HG03280 (cell line): ENCODE measurements around the gene ACSS1.
"Not testable (repeated sequence)": the region's sequence is repeated elsewhere in the genome, so short reads cannot be mapped to it uniquely, and the experiment has no call there.

ENCODE experiments used
- ATAC-seq: cut with Tn5 transposase; IDR thresholded peaks from one replicate; pipeline ENCODE4 v1.9.1; 2021; ENCODE audit warnings: mild to moderate bottlenecking, moderate library complexity; ENCODE audit not compliant: unreplicated experiment

ACSS1 gene

GRCh38 chr20:25013478-25014380 is 44.2 kb downstream of the ACSS1 start:
- ATAC-seq, result no peak

GRCh38 chr20:25012616-25013189 is 45.2 kb downstream of the ACSS1 start:
- no peak for ATAC-seq

GRCh38 chr20:25011831-25012241 is 46.1 kb downstream of the ACSS1 start:
- no peak for ATAC-seq

GRCh38 chr20:25011261-25011660 is 46.7 kb downstream of the ACSS1 start:
- ATAC-seq, result no peak

GRCh38 chr20:25009218-25010145 is 48.5 kb downstream of the ACSS1 start:
- ATAC-seq, result no peak

- no peak for ATAC-seq
Measured at GRCh38 chr20:25008388-25009217, 49.3 kb downstream of the ACSS1 start.

- ATAC-seq, result no peak
Measured at GRCh38 chr20:25007491-25008305, 50.2 kb downstream of the ACSS1 start.

- no peak for ATAC-seq
Measured at GRCh38 chr20:25006431-25007167, 51.3 kb downstream of the ACSS1 start.

- ATAC-seq, result no peak
Measured at GRCh38 chr20:25005661-25006060, 52.3 kb downstream of the ACSS1 start.

- no peak for ATAC-seq
Measured at GRCh38 chr20:25005220-25005619, 52.7 kb downstream of the ACSS1 start.

- no peak for ATAC-seq
Measured at GRCh38 chr20:25003002-25003401, 54.9 kb downstream of the ACSS1 start.

- ATAC-seq, result not testable (repeated sequence)
Measured at GRCh38 chr20:25001323-25001722, 56.6 kb downstream of the ACSS1 start.

- ATAC-seq, result no peak
Measured at GRCh38 chr20:25000268-25000801, 57.6 kb downstream of the ACSS1 start.

- ATAC-seq, result no peak
Measured at GRCh38 chr20:24999568-24999967, 58.4 kb downstream of the ACSS1 start.

- ATAC-seq, result no peak
Measured at GRCh38 chr20:24998631-24999445, 59.1 kb downstream of the ACSS1 start.

GRCh38 chr20:24998121-24998520 is 59.8 kb downstream of the ACSS1 start:
- ATAC-seq, result no peak

GRCh38 chr20:24996449-24997377 is 61.2 kb downstream of the ACSS1 start:
- no peak for ATAC-seq
